NCI-H226 (cell line): Measurements from ENCODE around the gene GPR78.

Experiments
- DNase-seq: peaks from one replicate; pipeline ENCODE4 v3.0.0-alpha.2; 2015

GPR78 gene

DNA sequence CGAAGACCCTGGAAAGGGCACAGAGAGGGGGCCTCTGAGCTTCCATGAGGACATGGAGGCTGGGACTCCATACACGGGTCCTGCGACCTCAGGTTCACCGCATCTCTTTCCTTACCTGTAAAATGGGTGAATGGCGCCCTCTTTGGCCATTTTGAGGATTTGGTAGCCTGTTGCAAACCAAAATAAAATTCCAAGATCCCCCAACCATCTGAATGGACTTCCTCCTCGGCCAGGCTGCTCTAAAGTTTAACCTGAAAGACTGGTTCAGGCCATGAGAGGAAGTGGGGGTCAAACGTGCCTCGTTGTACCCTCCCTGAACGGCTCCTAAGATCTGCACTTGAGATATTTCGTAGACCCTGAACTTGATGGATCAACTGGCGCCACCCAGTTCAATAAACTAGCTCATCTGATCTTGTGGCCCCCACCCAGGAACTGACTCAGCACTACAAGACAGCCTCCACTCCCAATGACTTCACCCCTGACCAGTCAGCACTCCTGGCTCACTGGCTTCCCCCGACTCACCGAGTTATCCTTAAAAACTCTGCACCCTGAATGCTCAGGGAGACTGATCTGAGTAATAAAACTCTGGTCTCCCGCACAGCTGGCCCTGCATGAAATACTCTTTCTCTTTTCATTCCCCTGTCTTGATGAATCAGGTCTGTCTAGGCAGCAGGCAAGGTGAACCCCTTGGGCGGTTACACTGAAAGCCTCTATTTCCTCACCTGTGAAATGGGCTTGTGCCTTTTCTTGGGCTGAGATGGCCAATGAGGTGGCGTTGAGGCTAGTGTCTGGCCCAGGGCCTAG lies 32.9 kb upstream of the GPR78 start:
- DNase-seq = peak; percentile 80

DNA sequence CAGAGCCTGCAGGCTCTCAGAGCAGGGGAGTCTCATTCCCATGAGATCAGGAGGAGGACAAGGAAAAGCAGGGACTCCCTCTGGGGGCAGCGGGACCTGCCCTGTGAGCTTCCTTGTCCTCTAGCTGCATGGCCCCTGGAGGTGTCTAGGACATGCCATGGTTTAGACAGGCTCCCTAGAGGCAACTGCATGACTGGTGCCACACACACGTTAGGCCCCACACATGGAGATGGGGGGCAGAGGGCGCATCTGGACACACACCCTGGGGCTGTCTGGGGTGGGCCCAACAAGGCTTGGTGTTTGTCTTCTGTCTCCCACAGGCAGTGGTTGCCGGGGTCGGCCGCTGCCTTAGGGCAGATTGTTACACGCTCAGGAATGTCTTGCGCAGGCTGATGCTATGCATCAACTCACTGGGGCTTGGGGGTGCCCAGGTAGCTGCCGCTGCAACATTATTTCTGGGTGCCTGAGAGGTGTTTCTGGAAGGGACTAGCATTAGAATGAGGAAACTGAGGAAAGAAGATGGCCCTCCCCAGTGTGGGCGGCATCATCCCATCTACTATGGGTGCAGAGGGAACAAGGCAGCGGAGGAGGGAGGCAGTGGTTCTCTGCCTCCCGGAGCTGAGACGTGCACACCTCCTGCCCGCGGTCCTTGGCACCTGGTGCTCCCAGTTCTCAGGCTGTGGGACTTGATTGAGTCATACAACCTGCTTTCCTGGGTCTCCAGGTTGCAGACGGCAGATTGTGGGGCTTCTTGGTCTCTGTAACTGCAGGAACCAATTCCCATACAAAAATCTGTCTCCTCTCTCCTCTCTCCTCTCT lies 32.1 kb upstream of the GPR78 start:
- DNase-seq = peak; percentile 54

DNA sequence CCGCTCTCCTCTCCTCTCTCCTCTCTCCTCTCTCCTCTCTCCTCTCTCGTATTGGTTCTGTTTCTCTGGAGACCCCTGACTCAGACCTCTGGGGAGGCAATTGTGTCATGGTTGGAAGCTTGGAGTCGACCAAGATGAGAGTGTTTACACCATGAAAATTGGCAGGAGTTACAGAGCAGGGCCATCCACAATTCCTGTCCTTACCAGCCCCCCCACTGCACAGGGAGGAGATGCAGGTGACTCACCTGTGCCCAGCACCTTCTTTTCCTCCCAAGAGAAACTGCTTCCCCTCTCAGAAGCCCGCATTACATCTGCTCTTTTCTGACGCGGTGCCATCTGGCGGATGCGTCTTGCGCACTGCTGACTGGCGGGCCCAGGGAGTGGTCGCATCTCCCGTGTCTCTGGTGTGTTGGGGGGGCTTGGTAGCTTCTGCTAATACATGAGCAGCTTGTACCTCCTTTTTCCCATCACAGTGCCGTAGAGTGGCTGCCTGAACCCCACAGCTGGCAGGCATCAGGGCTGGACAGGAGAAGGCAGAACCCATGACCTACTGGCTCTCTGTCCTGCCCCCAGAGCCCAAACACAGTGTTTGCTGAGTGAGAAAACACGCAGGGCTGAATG lies 31.4 kb upstream of the GPR78 start:
- DNase-seq = no peak

DNA sequence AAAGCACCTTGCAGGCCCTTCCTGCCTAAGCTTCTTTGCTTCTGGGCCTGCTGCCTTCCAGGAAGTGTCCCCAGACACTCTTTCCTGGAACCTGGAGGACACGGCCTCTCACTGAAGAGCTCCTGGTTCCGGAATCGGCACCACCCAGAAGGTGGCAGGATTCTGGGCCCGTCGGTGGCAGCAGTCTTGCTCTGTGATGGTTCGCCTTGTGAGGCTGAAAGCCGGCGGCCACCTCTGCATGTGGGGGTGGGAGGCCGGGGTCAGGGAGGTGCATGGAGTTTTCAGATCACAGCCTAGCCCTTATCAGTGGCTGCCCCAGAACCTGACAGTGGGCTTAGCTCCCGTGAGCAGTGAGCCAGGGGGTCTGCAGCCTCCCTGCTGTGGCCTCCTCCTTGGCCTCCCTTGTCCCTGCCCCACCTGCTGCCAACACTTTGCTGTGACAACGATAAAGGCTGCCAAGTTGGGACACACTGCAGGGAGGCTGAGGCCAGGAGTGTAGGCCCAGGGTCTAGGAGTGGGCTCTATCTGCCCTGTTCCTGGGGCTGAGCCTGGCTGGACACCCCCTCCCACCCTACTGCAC lies 30.8 kb upstream of the GPR78 start:
- no peak for DNase-seq

DNA sequence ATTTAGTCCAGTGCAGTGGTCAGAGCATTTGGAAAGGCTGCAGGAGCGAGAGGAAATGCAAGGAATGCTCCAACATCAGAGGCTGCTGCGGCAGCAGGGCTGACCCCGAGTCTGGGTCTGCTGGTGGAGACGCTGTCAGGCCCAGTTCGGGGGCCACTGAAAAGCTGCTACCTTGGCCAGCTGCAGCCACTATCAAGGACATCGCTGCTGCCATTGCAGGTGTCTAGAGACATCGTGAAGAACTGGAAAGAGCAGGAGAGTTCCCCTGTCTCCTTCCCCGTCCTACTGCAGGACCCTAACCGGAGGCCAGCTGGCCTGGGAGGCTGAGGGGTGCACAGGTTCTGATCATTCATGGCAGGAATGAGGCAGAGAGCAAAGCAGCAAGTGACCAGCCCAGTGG lies 29.5 kb upstream of the GPR78 start:
- no peak for DNase-seq

DNA sequence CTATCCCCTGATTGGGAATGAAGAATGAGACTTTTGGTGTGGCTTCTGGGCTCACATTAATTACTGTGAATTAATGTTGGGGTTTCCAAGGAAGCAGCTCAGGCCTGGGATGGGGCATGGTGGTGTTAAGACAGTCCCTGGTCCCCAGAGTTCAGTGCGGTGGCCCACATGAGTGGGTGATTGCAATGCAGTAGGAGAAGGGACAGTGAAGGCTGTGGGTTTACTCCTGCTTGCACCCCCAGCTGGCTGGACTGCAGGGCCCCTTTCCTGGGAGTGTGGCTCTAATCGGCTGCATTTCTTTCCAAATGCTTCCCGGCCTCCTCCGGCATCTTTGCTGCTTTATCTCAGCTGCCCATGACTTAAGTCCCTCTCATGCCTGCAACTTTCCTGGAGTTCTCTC lies 28.2 kb upstream of the GPR78 start:
- no peak for DNase-seq

DNA sequence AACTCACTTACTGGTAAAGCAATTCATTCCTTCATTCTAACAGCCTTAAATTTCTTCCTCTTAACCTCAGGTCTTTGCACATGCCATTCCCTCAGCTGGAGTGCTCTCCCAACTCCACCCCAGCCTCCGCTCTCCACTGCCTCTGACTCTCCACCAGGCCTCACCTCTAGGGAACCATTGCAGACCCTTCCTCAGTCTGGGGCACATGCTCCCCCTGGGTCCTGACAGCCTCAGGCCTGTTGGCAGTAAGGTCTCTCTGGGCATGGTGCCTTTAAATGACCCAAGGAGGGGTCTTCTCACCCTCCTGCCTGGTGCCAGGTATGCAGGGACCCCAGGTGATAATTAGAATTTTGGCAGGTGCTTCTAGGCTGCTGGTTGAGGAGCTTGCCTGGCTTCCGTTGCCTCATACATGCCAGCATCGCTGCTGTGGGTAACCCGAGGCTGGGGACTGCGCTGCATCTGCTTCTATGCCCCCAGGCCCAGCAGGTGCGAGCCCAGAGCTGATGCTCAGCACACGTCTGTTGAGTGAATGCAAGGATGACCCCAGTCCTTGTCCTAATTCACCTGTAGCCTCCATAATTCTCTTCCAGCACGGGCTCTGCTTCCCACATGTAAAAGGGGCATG lies 27.5 kb upstream of the GPR78 start:
- no peak for DNase-seq

DNA sequence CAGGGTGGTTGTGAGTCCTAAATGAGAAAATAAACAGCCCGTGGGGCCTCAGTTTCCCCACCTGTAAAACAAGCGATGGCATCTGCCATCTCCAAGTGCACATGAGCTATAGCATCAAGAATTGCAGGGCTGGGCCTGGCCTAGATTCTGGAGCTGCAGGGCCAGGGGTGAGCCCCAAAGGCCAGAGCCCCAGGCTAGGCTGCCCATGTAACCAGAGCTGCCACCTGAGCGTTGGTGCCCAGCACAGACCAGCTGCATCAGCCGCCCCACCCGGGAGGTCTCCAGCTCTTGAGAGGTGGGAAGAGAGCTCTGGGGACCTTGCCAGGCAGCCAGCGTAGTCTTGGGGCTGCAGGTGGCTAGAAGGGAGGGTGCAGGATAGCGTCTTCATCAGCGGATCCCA lies 27.0 kb upstream of the GPR78 start:
- DNase-seq = no peak

DNA sequence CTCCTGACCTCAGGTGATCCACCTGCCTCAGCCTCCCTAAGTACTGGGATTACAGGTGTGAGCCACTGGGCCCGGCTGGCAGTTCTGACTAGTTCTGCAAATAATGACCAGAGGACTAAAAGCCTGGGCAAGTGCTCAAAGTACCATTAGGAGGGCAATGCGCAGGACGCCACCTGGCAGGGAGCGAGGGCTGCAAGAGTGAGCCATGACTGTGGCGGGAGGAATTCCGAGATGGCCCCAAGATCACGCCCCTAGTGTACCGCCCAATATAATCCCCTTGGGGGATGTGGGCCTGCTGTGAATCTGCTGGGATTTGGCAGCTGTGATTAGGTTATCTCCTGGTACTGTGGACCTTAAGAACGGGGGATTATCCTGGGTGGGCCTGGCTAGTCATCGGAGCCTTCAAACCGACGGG lies 26.2 kb upstream of the GPR78 start:
- DNase-seq = no peak

DNA sequence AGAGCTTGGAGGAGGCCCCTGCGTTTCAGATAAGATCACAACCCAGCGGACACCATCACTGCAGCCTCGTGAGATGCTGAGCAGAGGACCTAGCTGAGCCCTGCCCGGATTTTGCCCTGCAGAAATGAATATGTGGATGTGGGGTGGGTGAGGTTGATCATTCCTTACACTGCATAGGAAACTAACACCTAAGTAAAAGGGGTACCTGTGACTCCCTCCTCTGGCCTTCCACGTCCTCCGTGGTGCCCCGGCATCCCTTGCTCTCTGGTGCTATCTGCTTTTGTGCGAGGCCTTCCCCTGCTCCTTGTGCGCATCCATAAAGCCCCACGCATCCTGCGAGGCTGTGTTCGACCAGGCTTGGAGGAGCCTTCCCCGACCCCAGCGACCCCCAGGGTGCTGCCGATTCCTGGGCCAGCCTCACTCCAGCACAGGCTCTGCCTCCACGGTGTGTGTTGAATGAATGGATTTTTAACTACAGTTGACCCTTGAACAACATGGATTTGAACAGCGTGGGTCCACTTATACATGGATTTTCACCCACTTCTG lies 25.6 kb upstream of the GPR78 start:
- DNase-seq = no peak

DNA sequence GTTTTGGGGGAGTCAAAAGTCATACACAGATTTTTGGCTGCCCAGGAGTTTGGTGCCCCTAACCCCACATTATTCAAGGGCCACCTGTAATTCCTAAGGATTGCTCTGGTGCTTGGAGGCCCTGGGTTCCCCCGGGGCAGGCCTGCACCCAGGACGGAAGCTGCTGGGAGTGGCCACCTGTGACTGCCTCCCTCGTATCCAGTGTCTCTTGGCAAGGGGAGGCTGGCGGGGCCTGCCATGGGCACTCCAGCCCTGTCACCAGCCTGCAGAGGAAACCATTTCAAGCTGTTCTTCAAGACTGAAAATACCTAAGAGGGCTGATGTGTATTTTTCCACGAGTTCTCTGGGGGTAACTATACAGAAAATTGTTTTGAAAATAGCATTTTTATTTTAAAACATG lies 24.5 kb upstream of the GPR78 start:
- no peak for DNase-seq

DNA sequence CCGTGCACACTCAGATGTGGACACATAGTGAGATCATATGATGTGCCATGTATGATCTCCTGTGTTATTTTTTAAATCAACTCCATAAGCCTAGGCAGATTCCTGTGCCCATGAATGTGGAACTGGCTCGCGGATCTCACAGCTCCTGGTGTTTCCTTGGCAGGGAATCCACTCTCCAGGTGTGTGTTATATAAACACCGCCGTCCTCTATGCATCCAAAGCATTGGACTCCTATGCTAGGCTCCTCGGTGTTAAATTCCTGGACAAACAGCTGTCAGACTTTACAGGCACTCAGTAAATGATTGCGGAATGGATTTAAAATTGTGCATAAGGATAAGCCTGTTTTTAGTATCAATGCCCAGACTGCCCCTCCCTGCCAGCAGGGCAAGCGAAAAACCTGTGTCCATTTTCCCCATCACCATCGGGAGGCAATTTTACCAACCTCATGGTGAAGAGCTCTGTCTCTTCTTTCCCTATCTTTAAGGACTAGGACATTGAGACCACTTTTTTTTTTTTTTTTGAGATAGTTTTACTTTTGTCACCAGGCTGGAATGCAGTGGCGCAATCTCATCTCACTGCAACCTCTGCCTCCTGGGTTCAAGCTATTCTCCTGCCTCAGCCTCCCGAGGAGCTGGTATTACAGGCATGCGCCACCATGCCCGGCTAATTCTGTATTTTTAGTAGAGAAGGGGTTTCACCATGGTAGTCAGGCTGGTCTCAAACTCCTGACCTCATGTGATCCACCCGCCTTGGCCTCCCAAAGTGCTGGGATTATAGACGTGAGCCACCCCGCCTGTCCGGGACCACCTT lies 23.6 kb upstream of the GPR78 start:
- no peak for DNase-seq

DNA sequence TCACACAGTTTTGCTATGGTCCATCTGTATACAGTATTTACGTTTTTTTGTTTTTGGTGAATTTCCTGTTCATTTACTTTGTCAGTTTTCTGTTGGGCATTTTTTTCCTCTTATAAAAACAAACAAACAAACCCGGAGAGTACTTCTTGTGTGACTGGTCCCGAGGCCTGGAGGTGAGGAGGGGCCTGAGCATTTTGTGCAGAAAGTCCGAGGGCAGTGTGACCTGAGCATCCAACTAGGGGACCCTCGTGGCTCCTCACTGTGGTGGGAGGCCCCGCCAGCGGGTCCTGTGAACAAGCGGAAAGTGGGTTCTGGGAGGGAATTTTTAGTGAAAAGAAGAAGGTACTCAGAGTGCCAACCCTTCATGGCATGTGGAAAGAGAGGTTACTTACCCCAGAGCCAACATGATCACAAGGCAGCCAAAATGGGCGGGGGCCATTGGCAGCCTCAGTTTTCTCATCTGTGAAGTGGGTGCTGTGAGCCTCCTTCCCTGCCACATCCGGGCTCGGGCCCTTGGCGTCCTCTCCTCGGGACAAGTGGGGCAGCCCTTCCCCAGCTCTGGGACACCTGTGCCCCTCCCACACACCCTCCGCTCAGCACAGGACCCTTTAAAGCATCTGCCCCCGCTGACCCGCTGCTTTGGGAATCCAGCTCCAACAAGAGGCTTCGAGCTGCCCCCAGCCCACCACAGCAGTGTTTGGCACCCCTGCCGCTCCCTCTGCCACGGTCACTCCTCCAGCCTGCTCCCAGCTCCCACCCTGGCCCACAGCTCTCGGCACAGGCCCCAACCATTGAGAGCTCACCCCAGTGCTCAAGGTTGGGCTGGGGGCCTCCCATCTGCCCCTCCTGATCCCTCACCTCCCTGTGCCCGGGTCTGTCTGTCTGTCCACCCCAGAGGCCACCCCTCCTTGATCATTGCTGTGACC lies 22.8 kb upstream of the GPR78 start:
- DNase-seq = no peak

DNA sequence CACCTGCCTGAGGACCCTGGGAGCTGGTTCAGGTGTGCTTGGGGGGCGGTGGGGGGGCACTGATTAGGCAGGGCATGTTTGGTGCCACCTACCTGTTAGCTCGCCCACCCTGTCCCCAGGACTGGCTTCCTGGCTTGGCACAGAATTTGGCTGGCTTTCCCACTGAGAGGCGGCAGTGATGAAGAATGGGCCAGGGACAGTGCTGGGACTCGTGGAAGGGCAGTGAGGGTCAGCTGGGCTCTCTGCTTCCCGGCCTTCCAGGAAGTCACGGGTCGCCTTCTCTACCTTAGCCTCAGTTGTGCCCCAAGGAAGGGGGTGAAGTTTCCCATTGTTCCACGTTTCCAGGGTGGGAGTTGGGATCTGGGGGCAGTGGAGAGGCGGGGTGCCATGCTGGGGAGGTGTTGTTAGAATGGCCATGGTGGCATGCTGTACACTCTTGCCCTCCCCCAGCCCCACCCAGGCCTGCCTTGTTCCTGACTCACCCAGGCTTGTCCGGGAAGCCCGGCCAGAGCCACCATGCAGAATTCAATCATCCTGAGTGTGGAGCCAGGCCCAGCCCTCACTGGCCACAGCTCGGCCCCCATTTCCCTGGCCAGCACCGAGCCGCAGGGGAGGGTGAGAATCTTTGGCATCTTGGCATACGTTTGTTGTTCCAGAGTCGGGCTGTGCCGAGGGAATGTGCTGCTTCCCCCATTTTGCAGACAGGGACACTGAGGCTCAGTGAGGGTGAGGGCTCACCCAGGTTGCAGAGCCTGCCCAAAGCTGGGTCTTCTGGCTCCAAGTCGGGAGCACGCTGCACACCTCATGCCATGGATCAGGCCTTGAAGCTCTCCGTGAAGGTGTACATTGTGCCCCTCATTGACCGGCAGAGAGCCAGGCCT lies 21.9 kb upstream of the GPR78 start:
- DNase-seq = peak; percentile 40

DNA sequence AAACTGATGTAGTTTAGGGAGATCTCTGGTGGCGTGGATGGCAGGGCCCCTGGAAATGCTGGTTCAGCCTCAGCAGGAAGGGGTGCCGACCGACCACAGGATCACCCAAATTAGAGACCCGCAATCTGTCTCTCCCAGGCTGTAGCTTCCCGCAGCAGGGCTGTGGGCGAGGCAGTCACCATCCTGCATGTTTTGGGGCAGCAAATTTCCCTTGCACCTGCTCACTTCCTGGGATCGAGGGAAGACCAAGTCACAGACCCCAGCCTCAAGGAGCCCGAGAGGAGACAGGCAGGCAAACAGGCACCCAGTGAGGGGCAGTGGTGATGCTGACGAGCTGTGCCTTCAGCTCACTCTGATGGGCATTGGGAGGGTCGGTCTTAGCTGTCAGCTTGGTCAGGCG lies 21.2 kb upstream of the GPR78 start:
- no peak for DNase-seq

DNA sequence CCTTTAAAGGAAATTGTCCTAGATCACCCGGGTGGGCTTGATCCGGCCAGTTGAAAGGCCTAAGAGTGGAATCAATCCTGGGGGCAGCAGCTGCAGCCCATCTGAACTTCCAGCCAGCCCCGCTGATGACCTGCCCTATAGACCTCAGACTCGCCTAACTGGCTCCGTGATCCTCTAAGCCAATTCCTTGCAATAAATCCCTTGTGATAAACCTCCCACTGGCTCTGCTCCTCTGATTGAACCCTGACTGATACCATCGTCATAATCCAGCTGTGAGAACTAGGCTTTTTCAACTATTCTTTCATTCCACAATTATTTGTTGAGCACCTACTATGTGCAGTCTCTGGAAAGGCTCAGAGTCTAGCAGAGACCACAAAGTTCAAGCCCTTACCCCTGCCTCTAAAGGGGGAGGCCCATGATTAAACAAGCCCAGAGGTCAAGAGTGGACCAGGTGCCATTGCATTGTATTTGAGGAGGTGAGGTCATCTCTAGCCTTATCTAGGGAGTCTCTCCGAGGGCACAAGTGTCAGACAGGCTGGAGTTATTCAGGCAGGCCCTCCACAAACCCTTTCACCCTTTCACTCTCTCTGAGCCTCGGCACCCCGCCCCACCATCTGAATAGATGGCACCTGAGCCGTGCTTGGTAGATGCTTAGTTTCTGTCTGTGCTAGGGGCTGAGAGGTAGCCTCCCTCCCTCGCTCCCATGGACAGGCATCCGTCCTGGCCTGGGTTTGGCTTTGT lies 20.5 kb upstream of the GPR78 start:
- DNase-seq = no peak

DNA sequence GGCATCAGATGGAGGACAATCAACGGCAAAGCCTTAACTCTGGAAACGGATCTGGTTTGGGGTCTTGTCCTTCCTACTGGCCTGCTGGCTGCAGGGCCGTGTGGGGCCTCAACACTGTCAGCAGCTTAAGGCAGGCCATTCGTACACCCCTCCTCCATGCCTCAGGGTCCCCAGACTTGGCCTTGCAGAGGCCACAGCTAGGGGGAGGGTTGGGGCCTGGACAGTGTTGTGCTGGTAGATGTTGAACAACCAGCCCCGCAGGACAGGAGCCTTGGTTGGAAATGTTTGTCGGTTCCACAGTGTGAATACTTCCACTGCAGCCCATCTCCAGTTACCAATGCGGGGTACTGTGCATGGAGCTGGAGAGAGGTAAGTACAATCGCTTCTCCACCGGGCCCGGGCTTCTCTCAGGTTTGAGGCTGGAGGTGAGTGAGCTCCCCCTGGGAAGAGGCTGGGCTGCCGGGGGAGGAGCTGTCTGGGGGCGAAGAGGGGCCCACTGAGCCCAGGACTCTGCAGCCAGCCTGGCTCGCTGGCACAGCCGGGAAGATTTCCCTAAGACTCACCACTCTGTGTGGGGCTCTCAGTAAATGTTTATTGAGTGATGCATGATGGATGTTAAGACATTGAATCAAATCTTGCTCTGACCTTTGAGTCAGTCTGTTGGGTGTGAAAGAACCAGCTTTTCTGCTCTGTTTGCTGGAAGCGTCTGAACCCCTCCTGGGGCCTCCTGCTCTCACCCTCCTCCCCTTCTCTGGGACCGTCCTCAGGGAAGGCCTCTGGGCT lies 19.7 kb upstream of the GPR78 start:
- DNase-seq = no peak

DNA sequence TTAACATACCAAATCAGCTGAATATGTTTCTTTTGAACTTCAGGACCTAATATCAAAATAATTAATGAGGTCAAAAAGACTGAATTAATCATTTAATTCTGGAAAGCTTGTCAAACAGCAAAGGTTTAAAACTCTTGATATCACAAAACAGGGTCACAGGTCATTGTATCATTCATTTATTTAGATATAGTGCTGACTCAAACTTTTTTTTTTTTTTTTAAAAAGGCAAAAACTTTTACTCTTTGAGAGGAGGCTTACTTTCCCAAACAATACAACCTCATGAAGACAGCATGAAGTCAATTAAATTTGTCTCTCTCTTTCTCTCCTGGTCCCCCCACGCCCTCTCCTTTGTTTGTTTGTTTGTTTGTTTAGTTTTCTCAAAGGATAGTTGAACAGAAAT lies 15.6 kb upstream of the GPR78 start:
- no peak for DNase-seq
